H1 (cell line): ENCODE data around the gene DPF1. TPM values are rescaled to one million over a fixed set of nuclear protein-coding genes. Genes with fewer than 3 reads are reported as not detected.

ENCODE experiments used
- CTCF ChIA-PET: fragments of 300-600 bp; sonication (Branson Sonifier 250); formaldehyde crosslinking; loops from one replicate; lab custom pipeline; 2021; ENCODE audit not compliant: partially characterized antibody; lab: Charles Lee
- POLR2A ChIA-PET: fragments of 300-600 bp; sonication (Branson Sonifier 250); formaldehyde crosslinking; loops from one replicate; lab custom pipeline; 2021; ENCODE audit warnings: inconsistent platforms; ENCODE audit not compliant: partially characterized antibody; lab: Charles Lee
- DNase-seq, 2 experiments: peaks; one replicate each; pipeline versions ENCODE4 v3.0.0 to v3.0.0-alpha.2; 2010 to 2022; ENCODE audit warnings: low spot score in 2 of 2, low read depth in 1 of 2, mixed read lengths in 1 of 2
- FAIRE-seq: peaks from 2 replicates; lab custom pipeline; 2011; peaks lifted over from hg19 to GRCh38; lab: Jason Lieb, UNC
- H2AFZ ChIP-seq: 2 replicates; pipeline ENCODE4 v1.8.1; 2012; ENCODE audit warnings: low read length, inconsistent platforms
- H2AK5ac ChIP-seq: 2 replicates; pipeline ENCODE4 v1.6.1; 2013; ENCODE audit warnings: low read depth, low read length
- H2BK120ac ChIP-seq: replicated peaks from 2 replicates; pipeline ENCODE3; 2013; ENCODE audit warnings: low read depth, low read length, inconsistent platforms
- H2BK12ac ChIP-seq: 2 replicates; pipeline ENCODE4 v1.6.1; 2013; ENCODE audit warnings: low read depth, low read length
- H2BK15ac ChIP-seq: 2 replicates; pipeline ENCODE4 v1.6.1; 2013; ENCODE audit warnings: low read length
- H2BK20ac ChIP-seq: 2 replicates; pipeline ENCODE4 v1.6.1; 2013; ENCODE audit warnings: low read length
- H2BK5ac ChIP-seq: 2 replicates; pipeline ENCODE4 v1.6.1; 2013; ENCODE audit warnings: low read depth, low read length
- H3K14ac ChIP-seq: 2 replicates; pipeline ENCODE4 v1.6.1; 2013; ENCODE audit warnings: inconsistent platforms; ENCODE audit not compliant: insufficient read length
- H3K18ac ChIP-seq: 2 replicates; pipeline ENCODE4 v1.6.1; 2013; ENCODE audit warnings: low read length; ENCODE audit errors: extremely low read depth
- H3K23ac ChIP-seq: 2 replicates; pipeline ENCODE4 v1.6.1; 2013; ENCODE audit warnings: inconsistent platforms; ENCODE audit not compliant: insufficient read length
- H3K23me2 ChIP-seq: 2 replicates; pipeline ENCODE4 v1.6.1; 2013; ENCODE audit warnings: low read depth, low read length
- H3K27ac ChIP-seq: 2 replicates; pipeline ENCODE4 v1.6.1; 2011; ENCODE audit warnings: low read depth, low read length, inconsistent platforms
- H3K27me3 ChIP-seq, 4 experiments: replicated peaks in 1 of 4; 1 replicate in 1 of 4; 2 replicates in 3 of 4; pipeline versions ENCODE4 v1.6.1 to v1.8.1; 2011 to 2013; ENCODE audit warnings: low read length in 3 of 4, mild to moderate bottlenecking in 3 of 4, inconsistent platforms in 2 of 4, mixed read lengths in 2 of 4, moderate library complexity in 1 of 4; ENCODE audit not compliant: control insufficient read depth in 3 of 4, insufficient read depth in 3 of 4; ENCODE audit errors: extremely low read depth in 1 of 4
- H3K36me3 ChIP-seq, 4 experiments: 2 replicates each; pipeline versions ENCODE4 v1.6.1 to v1.8.1; 2011 to 2013; ENCODE audit warnings: mild to moderate bottlenecking in 4 of 4, low read length in 3 of 4, moderate library complexity in 2 of 4, control low read depth in 1 of 4, inconsistent platforms in 1 of 4; ENCODE audit not compliant: insufficient read depth in 4 of 4, control insufficient read depth in 2 of 4
- H3K4ac ChIP-seq: replicated peaks from 2 replicates; pipeline ENCODE3; 2013; ENCODE audit warnings: low read length, low read depth, mixed read lengths, inconsistent platforms; ENCODE audit not compliant: insufficient read length
- H3K4me1 ChIP-seq, 4 experiments: replicated peaks in 1 of 4; 1 replicate in 1 of 4; 2 replicates in 3 of 4; pipeline versions ENCODE4 v1.6.1 to v1.8.1; 2011 to 2013; ENCODE audit warnings: low read length in 3 of 4, inconsistent platforms in 2 of 4, mixed read lengths in 1 of 4; ENCODE audit not compliant: insufficient read depth in 4 of 4, control insufficient read depth in 3 of 4
- H3K4me2 ChIP-seq, 2 experiments: 2 replicates each; pipeline versions ENCODE4 v1.6.1 to v1.8.1; 2011 to 2013; ENCODE audit warnings: low read depth in 2 of 2, low read length in 2 of 2, control low read depth in 1 of 2, inconsistent platforms in 1 of 2, mild to moderate bottlenecking in 1 of 2; ENCODE audit not compliant: insufficient read depth in 1 of 2
- H3K4me3 ChIP-seq, 4 experiments: fragments of 200-600, 300-600 bp in 1 of 4; sonication (generic), shearing (Covaris generic), sonication (Bioruptor Twin) in 1 of 4; 2 replicates each; pipeline versions ENCODE4 v1.5.1 to v1.8.1; 2011 to 2016; ENCODE audit warnings: low read length in 4 of 4, low read depth in 3 of 4, control low read depth in 2 of 4, inconsistent platforms in 2 of 4, mild to moderate bottlenecking in 2 of 4, mixed read lengths in 1 of 4, moderate library complexity in 1 of 4; ENCODE audit not compliant: insufficient read depth in 2 of 4; ENCODE audit errors: extremely low read depth in 1 of 4
- H3K56ac ChIP-seq: replicated peaks from 2 replicates; pipeline ENCODE3; 2013; ENCODE audit warnings: low read depth, mild to moderate bottlenecking, mixed read lengths, low read length, inconsistent platforms; ENCODE audit not compliant: insufficient read length
- H3K79me1 ChIP-seq: 2 replicates; pipeline ENCODE4 v1.6.1; 2013; ENCODE audit warnings: low read depth, low read length, control low read depth
- H3K79me2 ChIP-seq, 2 experiments: 2 replicates each; pipeline versions ENCODE4 v1.6.1 to v1.8.1; 2012 to 2013; ENCODE audit warnings: low read length in 2 of 2, mild to moderate bottlenecking in 2 of 2, inconsistent platforms in 1 of 2; ENCODE audit not compliant: insufficient read depth in 2 of 2, control insufficient read depth in 1 of 2
- H3K9ac ChIP-seq, 4 experiments: replicated peaks in 1 of 4; 1 replicate in 1 of 4; 2 replicates in 3 of 4; pipeline versions ENCODE4 v1.6.1 to v1.8.1; 2011 to 2013; ENCODE audit warnings: low read depth in 3 of 4, low read length in 3 of 4, control low read depth in 2 of 4, mild to moderate bottlenecking in 2 of 4, moderate library complexity in 2 of 4, inconsistent platforms in 1 of 4; ENCODE audit errors: extremely low read depth in 1 of 4
- H3K9me3 ChIP-seq, 2 experiments: 2 replicates each; pipeline versions ENCODE4 v1.6.1 to v1.8.1; 2012 to 2013; ENCODE audit warnings: mild to moderate bottlenecking in 2 of 2, moderate library complexity in 2 of 2, control low read depth in 1 of 2, inconsistent platforms in 1 of 2, low read depth in 1 of 2, low read length in 1 of 2, mixed read lengths in 1 of 2; ENCODE audit not compliant: insufficient read depth in 2 of 2
- H4K20me1 ChIP-seq, 2 experiments: replicated peaks in 1 of 2; 2 replicates each; pipeline versions ENCODE3 to v1.8.1; 2011 to 2013; ENCODE audit warnings: inconsistent platforms in 2 of 2, low read length in 2 of 2, mild to moderate bottlenecking in 1 of 2; ENCODE audit not compliant: insufficient read depth in 2 of 2, control insufficient read depth in 1 of 2
- H4K5ac ChIP-seq: 2 replicates; pipeline ENCODE4 v1.6.1; 2013; ENCODE audit warnings: low read length, low read depth, mixed read lengths, inconsistent platforms; ENCODE audit not compliant: insufficient read length
- H4K8ac ChIP-seq: 2 replicates; pipeline ENCODE4 v1.8.0; 2013; ENCODE audit warnings: mild to moderate bottlenecking, moderate library complexity, low read length, inconsistent platforms; ENCODE audit not compliant: insufficient read depth; ENCODE audit errors: extremely low read depth
- H4K91ac ChIP-seq: replicated peaks from 2 replicates; pipeline ENCODE3; 2013; ENCODE audit warnings: low read length, mixed read lengths, inconsistent platforms; ENCODE audit not compliant: insufficient read length
- PHF8 ChIP-seq: fragments of 200-600 bp; sonication (generic); conservative IDR thresholded peaks from 2 replicates; pipeline ENCODE4 v1.7.1; 2012; ENCODE audit warnings: low read depth, mild to moderate bottlenecking, inconsistent platforms, low read length, moderate library complexity
- SRF ChIP-seq: IDR thresholded peaks from 2 replicates; pipeline ENCODE4 v1.6.1; 2011; ENCODE audit warnings: mild to moderate bottlenecking, low read depth, low read length, moderate library complexity
- SUZ12 ChIP-seq: fragments of 200-600 bp; sonication (generic); IDR thresholded peaks from 2 replicates; pipeline ENCODE4 v1.6.1; 2012; ENCODE audit warnings: mild to moderate bottlenecking, inconsistent platforms, low read length, moderate library complexity, mixed read lengths
- WGBS, 2 experiments: shearing (Covaris generic) in 1 of 2; methylation state at CpG; one replicate each; pipeline versions ENCODE4 v1.1.6 to v1.1.7; 2013 to 2015; ENCODE audit warnings: low lambda C conversion rate in 2 of 2, mixed read lengths in 2 of 2, inconsistent platforms in 1 of 2, low coverage in 1 of 2, missing lambda C conversion rate in 1 of 2; ENCODE audit not compliant: insufficient replicate concordance in 2 of 2, insufficient coverage in 1 of 2, insufficient read length in 1 of 2; ENCODE audit errors: extremely low coverage in 1 of 2, missing lambda C conversion rate in 1 of 2; 5-methylcytosine and 5-hydroxymethylcytosine counted together
- polyA plus RNA-seq, 7 experiments: library from polyadenylated mRNA; depleted of rRNA in 3 of 7; stranded (reverse) in 5 of 7; unstranded in 2 of 7; fragments of >200 nt in 5 of 7; fragments of 200-250 nt in 2 of 7; gene quantifications; 1 replicate in 5 of 7; 2 replicates in 1 of 7; 4 replicates in 1 of 7; pipeline versions ENCODE4 v1.2.1 to v1.2.3, GENCODE V29; 2011 to 2013; ENCODE audit warnings: missing spikeins in 2 of 7, mixed read lengths in 2 of 7
- total RNA-seq: library from RNA; stranded (reverse); fragmentation: NEBNext Ultra II Directional; extraction: Animal tissue kit (Norgen Biotek cat#: 25700); gene quantifications from 2 replicates; pipeline ENCODE4 v1.2.1, GENCODE V29; 2021

The DPF1 gene
- total and polyA plus RNA-seq, 2 of the 8 experiments (the other 6 are each of a cell fraction or from before 2014, with no cell fraction given) = 12.9 to 15.6 TPM

DNA sequence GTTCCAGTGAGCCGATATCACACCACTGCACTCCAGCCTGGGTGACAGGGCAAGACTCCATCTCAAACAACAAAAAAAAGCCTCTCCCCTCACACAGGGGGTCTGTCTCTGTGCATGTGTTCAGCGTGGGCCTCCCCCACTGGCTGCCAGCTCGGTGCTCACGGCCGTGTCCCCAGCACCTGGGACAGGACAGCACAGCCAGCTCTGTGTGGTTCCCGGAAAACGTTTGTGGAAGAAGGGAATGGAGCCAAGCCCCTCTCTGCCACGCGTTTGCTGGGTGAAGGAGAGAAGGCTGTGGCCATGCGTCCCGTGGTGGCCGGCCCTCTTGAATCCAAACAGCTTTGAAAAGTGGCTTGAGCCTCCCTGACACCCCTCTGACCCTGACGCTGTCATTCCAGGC is 32.3 kb downstream of the DPF1 start:
- Histone ChIP-seq H3K4me2 (no peak overlapping the region), H3K9ac (no peak overlapping the region), H3K23me2 (no peaks in the 10 kb centered on the region; the same call in 1 of the 2 replicates), H3K23ac (no peak overlapping the region), H2BK20ac (no peak overlapping the region), H4K5ac (no peak overlapping the region), H3K27ac (no peak overlapping the region), H3K4me1 (no peaks in the 10 kb centered on the region; a peak in 1 of 7 replicates), H3K79me2 (no peaks in the 10 kb centered on the region), H4K8ac (peak overlapping the region; percentile 28; the same call in 1 of the 2 replicates), H2BK120ac (no peak overlapping the region), H4K91ac (no peak overlapping the region), H3K14ac (no peak overlapping the region), H3K27me3 (no peaks in the 10 kb centered on the region), H4K20me1 (peaks cover 0 to 4% of the 10 kb centered on the region in 2 experiments), H3K4me3 (no peak overlapping the region), H3K36me3 (peaks cover 0 to 3% (median 2%) of the 10 kb centered on the region in 4 experiments; a peak in 5 of 8 replicates), H3K9me3 (no peaks in the 10 kb centered on the region), H3K4ac (no peak overlapping the region), H2BK5ac (peak overlapping the region; percentile 21; the same call in 1 of the 2 replicates), H3K79me1 (peaks cover 4% of the 10 kb centered on the region; the same call in 1 of the 2 replicates), H2BK15ac (no peak overlapping the region), H2AFZ (no peak overlapping the region), H3K56ac (no peak overlapping the region), H3K18ac (no peak overlapping the region), H2BK12ac (no peak overlapping the region), H2AK5ac (no peak overlapping the region)
- ChIA-PET POLR2A (interaction anchor here (0.9 kb wide), 1 partner anchor 18 kb away, joined by 3 read pairs; no protein-coding TSS in a partner anchor), CTCF (interaction anchor here (2.0 kb wide), 1 partner anchor 57 kb away, joined by 11 read pairs; no protein-coding TSS in a partner anchor)
- FAIRE-seq (no peak), DNase-seq (no peak)
- no peak for TF ChIP-seq SRF
- no peak for TF ChIP-seq PHF8
- no peak for TF ChIP-seq SUZ12
- WGBS, 2 experiments = 94% methylated on average over 13 of the region's 13 CpGs; no CpG with 5 or more reads in 1 of the 2 experiments
